NCI-H345 treated with DMSO at 0.1 percent for 48 hours (cell line): Measurements from ENCODE around the gene METTL6.
"Not testable (repeated sequence)": the region's sequence is repeated elsewhere in the genome, so short reads cannot be mapped to it uniquely, and the experiment has no call there.

Experiments used
- DNase-seq: peaks from one replicate; lab custom pipeline; 2025; ENCODE audit not compliant: unreplicated experiment; lab: John Stamatoyannopoulos, UW

METTL6 gene

DNA sequence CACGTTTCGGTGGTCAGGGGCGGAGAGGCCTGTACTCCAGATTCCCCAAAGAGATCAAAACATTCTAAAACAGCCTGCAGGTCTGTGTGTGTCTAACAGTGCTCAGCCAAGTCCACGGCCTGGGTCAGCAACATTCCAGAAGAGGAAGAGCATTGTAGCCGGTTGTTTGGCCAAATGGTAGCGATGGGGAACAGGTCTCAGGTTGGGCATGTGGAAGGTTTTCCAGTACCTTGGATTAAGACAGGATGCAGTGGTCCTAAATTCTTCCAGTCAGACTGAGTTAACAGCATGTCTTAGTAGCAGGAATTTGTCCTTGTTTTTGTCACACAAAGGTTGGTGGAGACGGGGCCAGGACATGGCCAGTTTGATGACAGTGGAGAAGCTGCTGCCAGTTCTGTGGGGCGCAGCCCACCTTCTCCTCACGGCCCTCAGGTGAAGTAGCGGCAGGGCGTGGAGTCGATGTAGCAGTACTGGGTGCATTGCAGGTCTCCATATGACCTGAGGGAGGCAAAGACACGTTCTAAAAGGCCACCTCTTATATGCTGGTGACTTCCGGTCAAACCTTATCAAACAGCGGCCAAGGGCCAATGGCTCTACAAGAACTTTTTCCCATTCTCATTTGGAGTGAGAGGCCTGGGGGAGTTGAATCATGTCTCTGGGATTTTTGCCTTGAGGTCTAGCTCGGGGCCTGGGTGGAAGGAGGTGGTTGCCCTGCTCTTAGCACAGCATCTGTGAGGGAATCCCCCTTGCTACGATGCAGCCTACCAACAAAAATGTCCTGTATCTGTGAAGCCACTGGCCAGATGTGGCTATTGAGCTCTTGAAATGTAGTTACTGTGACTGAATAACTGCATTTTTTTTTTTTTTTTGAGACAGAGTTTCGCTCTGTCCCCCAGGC lies 24.1 kb upstream of the METTL6 start:
- DNase-seq = no peak

DNA sequence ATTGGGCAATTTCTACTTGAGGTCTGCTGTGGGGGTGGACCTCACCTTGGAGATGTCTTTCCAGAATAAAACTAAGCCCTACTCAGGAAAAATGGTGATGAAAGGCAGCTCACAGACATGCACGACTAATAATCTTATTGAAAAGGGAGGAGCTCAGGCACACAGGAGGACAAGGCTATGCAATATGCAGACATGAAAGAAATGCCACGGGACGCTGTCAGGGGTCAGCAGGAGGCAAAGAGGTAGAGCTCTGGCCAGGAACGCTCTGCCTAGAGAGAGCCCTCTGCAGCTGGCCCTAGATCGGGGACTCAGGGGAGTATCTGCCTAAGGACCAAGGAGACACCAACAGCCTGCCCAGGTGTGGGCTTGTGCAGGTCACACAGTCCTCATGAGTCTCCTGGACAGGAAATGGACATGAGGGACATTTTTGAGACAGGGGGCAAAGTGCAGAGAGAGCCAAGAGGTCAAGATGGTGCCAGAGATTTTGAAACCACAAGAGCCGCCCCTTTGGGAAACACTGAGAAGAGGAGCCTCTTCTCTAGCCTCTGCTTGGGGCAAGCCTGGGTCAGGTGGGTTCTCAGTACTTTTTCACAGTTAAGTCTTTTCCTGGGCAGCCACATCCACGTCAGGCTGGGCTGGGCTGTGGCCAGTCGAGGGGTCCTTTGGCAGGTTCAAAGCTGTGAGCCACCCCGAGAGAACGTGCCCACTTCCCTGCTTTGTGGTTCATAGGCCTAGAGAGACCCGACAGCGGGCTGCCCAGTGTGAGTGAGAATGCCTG lies 23.3 kb upstream of the METTL6 start:
- DNase-seq = no peak

DNA sequence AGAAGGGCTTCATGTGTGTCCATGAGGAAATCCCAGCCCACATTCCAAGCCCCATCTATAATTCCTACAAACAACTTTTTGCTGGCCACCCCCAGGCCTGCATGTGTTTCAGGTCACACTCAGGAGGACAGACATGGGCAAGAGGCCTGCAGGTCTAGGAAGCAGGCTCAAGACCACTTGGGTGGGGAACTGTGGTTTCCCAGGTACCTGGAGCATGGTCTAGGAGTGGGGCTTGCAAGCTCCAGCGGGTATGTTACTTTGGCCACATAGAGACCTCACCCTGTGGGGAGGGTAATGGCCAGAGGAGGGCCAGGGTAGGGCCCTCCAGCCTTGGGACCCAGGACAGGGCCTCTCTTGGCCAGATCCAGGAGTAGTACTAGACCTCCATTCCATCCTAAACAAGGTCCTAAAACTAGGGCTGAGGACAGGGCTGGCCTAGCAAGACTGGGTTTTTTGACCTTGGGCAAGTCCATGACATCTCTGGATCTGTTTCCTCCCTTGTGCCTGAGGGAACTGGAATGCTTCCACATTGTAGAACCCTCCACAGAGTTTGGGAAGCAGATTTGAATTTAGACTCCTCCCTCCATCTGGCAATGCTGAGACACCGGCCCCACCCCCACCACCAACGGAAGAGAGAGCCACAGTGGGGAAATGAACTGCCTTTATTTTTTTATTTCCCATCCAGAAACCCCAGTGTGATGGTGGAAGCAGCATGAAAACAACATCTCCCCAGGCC lies 22.3 kb upstream of the METTL6 start:
- no peak for DNase-seq

DNA sequence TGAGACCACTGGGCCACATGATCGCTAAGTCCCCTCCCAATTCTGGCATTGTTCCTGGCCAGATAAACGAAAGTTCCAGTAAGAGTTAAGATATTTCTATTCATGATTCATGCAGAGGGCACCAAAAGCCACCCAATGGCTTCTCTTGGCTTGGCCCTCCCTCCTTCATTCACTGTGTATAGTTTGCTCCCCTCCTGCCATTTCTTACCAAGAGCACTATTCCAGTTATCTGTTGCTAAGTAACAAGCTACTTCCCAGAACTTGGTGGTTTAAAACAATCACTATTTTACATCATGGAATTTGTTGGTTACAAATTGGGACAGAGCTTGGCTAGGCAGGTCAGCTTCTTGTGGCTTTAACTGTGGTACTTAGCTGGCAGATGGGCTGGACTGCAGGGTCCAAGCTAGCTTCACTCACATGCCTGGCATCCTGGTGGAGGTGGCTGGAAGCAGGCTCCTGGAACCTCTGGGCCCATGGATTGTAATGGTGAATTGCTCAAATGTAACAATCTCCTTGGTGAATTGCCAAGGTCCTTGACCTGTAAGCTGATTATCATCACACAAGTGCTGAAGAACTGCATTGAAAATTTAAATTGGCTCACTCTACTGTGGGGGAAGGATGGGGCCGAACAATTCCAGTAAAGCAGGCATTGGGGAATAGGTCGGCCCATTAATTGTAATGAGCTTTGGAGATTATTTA lies 16.6 kb upstream of the METTL6 start:
- DNase-seq = no peak

DNA sequence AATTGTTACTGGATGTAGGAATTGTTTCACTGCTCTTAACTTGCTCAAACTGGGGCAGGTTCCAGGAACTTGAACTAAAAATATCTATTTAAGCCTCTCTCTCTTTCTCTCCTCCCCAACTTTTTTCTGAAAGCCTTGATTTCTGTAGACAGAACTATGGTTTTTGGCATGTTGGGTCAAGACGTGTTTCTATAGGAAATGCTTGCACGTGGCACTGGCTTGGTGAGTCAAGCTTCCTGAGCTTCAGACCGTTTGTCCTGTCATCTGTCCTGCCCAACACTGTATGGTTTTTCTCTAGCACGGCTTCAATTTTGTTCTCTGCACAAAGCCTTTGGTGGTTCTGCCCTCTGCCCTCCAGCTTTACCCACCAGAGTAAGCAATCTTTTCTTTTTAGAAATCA lies 13.5 kb upstream of the METTL6 start:
- DNase-seq = no peak

DNA sequence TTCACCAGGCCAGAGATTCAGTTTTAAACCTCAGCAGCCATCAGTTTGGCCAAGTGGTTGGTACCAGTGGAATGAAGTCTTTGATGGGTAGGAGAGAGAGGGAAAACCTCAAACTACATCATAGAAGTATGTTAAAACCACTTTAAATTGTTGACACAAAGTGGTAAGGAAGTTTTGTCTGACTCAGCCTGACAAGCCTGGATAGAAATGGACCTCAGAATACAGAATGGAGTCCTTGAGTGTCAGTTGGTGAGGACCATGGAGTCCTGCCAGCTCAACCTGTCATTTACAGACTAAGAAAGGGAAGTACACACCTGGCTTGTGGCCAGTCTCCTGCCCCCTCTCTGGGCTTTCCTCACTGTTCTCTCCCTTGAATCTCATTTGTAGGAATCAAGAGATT lies 12.1 kb upstream of the METTL6 start:
- no peak for DNase-seq

DNA sequence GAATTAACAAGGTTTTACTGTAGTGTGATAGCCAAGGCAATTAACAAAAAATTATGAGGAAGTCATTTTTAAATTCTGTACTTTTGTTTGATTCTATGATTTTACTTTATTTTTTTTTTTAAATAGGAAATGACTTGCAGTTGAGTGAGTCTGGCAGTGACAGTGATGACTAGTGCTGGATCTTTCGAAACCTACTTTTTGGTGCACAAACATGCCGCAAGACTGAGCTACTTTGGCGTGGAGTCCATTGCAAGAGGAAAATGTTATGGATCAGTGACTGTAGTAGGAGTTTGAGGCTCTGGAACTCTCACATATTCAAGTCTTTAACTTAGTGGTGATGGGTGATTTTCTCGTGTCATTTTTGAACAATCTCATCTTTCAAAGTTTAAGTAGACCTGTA lies 11.6 kb upstream of the METTL6 start:
- no peak for DNase-seq

DNA sequence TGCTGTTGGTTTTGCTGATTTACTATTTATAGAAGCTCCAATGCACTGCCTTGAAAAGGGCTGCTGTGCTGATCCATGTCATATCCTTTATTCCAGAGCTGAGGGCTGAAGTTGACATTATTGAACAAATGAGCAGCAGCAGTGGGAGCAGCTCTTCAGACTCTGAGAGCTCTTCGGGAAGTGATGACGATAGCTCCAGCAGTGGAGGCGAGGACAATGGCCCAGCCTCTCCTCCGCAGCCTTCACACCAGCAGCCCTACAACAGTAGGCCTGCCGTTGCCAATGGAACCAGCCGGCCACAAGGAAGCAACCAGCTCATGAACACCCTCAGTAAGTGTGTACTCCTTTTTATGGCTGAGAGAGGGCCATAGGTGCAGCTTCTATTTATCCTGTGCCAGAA lies 8.9 kb upstream of the METTL6 start:
- no peak for DNase-seq

DNA sequence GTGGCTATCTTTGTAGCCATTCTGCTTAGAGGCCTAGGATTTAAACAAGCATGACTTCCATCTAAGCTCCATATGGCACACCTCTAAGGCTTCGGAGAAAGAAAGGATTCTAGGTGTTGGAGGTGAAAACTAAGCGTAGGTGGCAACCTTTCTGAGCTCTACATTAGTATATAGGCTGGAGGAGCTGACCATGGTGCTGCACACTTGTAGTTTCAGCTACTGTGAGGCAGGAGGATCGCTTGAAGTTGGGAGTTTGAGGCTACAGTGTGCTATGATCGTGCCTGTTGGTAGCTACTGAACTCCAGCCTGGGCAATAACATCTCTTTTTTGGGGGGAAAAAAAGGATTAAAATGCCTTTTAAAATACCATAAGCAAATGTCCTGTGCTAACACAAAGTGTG lies 7.4 kb upstream of the METTL6 start:
- no peak for DNase-seq

DNA sequence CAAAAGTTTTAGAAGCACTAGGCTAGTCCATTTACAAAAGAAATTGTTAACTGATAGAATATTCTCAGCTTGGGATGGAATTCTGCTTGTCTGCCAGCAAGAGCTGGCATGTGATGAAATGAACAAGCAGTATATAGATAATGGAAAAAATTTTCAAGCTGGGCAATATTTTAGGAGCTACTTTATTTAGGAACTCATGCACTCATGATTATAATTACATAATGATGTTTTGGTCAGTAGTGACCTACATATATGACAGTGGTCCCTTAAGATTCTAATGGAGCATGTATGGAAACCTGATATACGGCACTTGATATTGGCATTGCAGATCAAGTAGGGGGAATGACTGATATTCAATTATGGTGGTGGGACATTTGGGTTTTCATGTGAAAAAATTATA lies 6.2 kb upstream of the METTL6 start:
- DNase-seq = no peak

DNA sequence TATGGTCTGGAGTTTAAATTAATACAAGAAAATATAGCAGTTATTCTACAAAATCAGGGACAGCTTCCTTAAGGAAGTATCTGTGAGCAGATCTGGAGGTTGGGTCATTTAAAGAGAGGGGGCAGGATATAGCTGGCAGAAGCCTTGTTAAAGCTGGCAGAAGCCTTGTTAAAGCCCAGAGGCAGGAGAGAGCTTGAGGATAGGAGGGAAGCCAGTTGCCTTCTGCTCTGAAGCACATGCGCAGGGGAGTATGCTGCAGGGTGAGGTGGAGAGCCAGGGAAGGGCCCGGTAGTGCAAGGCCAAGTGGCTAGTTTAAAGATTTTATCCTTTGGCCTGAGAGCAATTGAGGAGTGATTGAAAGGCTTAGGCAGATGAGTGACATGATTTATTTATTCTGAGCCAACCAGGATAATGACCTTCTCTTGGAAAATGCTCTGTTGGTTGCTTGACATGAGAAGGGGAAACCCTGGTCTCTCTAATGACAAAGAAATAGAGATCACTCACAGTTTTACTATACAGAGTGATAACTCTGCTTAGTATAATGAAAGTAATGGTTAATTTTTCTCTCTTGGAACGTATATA lies 4.0 kb upstream of the METTL6 start:
- no peak for DNase-seq

DNA sequence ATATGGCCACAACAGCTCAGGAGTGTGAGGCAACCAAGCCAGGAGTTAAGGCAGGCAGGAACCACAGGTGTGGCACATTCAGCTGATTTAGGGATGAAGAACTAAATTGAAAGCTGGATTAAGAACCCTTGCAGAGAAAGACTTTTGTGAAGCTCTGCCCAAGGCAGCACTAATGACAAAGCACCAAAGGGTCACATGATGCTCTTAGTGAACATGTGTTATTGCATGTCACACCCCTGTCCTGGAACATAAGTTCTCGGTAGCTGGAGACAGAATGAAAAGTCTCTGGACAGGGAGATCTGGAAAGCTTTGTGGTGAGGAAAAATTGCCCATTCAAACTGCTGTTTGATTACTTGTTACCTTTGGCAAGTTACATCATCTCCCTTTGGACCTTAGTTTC lies 3.3 kb upstream of the METTL6 start:
- DNase-seq = no peak

DNA sequence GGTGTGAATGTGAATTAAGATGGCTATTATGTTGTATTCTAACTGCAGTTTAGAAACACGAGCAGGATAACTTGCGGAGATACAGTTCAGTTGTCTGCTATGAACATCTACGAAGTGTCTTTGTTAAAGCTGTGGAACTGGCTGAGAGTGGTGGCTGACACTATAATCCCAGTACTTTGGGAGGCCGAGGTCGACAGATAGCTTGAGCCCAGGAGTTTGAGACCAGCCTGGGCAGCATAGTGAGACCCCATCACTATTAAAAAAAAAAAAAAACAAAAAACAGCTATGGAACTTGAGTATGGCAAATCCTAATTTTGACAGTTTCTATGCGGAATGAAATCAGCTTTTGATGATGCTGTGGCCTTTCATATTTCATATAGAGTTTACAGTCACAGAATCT lies 1.7 kb upstream of the METTL6 start:
- DNase-seq = no peak

DNA sequence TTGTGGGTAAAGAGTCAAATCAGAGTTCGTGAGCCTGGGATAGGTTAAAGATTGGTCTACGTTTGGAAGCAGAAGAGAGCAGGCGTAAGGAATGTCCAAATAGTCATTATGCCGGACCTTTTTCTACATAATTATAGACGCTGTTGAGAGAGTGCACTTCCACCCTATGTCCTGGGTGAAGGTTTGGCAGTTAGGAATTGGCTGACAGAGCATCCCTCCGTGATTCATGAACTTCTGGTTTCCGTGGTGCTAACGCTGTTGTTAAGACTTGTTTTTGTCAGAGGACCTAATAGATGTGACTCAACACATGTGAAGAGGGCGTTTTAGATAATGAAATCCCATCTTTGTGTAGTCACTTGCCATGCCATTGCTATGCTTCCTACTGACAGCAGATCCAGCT lies 1.2 kb upstream of the METTL6 start:
- DNase-seq = no peak

DNA sequence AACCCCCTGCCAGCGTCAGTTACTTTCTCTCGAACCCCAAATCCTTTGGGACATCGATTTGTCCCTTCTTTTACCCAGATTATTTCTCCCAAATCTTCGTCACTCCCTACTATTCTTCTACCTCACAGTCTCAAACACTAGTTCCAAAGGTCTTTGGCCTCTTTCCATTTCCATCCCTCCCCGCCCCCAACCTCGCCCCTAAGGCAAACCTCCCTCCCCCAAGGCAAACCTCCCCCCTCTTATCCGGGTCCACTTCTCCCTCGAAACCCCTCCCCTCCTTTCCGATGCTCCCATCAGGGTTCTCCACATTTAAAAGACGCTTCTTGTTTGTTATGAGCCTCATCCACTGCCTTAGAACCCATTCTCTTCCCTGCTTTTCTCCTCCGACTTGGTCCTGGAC lies 637 bp upstream of the METTL6 start:
- DNase-seq = no peak

DNA sequence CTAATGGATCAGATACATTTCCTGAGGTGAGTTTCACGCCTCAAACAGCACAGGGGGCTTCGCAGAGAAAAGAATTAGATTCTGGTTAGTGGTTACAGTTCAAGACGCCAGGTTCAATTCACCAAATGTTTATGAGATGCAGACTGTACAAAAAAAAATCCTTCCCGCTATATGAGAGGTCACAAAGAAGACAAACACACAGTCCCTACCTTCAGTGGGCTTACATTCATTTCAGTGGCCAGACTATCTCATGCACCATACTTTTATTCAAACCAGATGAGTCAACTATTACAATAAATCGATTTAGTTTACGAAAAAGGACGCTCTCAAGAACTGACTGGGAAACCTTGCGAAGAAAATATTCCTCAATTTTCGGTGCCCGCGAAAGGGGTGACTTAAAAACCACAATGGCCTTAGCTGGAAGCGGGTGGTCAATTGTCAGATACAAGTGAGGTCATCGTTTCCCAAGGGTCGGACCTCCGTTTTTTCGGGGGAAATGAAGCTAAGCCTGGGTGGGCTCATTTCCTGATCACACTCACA lies 695 bp downstream of the METTL6 start:
- DNase-seq = no peak

DNA sequence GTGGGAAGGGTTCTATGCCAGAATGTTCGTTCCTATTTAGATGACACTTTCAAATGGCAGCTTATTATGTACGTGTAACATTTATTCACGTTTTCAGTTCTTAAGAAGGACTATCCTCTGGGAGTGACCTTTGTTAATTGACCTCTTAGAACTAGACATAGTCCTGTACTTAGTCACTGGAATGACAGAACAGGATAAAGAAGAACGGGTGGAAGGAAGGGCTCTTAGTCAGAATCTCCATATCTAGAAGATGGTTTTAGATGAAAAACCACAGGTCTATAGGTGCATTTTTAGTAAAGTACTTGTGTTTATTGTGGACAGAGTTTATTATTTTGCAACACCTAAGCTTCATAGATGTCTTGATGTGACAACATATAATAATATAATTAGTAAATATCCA lies 6.5 kb downstream of the METTL6 start:
- no peak for DNase-seq

DNA sequence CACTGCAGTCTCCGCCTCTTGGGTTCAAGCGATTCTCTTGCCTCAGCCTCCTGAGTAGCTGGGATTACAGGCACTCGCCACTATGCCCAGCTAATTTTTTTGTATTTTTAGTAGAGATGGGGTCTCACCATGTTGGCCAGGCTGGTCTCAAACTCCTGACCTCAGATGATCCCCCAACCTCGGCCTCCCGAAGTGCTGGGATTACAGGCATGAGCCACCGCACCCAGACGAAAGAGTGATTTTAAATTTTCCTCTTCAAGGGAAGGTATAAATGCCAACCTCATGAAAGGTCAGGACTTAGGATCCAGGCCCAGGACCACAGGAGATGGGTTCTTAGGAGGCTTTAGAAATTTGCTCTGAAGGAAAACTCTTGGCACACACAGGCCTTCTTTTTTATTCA lies 16.4 kb downstream of the METTL6 start:
- not testable (repeated sequence) for DNase-seq

DNA sequence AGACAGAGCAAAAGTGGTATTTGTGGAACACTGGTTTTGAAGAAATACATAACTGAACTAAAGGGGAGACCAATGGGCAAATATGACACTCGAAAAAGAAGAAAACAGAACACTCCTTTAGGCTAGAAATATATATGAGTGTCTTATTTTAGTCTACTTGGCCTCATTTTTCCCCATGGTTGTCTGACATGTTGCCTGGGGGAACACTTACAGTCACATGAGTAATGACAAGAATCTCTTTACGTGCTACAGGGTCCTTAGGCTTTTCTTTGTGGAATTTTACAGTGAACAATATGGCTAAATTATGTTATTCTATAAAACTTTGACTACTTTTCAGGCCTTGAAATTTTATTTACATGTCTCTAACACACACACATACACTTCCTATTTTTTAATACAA lies 17.6 kb downstream of the METTL6 start:
- no peak for DNase-seq

DNA sequence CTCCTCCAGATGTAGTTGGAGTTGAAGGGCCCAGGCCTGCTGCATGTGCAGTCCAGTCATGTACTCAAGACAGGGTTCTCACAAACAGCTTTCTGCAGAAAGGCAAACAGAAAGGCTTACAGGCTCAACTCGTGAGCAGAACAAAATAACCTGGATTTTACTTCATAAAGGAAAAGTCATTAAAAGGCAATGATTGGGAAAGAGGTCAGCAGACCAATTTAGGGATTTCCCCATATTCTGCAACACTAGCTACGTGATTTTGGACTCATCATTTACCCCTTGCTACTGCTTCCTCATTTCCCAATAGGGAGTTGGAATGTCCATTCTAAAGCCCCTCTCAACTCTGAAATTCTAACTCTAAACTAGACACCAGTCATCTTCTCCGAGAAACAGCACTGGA lies 18.1 kb downstream of the METTL6 start:
- no peak for DNase-seq
